HL-60/S4 (cell line): ENCODE data around the gene ERMARD.

Experiments
- in situ Hi-C: fragments of 300-500 bp; cut with MboI; formaldehyde crosslinking; loops from 2 replicates; pipeline ENCODE4 v1.14.3; 2022; ENCODE audit warnings: low sequenced_read_pairs

The ERMARD gene

GRCh38 chr6:169751242-169752073, at the start of gene ERMARD, which contains the start of gene DYNLT2:
ERMARD (plus strand) TSS chr6:169751622; CDS start chr6:169751658, 36 bp downstream.
DYNLT2 (minus strand) TSS chr6:169751572; CDS start chr6:169751458, 114 bp downstream.
- in situ Hi-C loops: no loop called here

- in situ Hi-C loops: no loop called here
These were observed 49.2 kb upstream of the ERMARD start, which contains the start of the genes C6orf120 and WDR27 for GRCh38 chr6:169701954-169702839. C6orf120 (plus strand) TSS chr6:169702126; CDS start chr6:169702460, 334 bp downstream. WDR27 (minus strand) TSS chr6:169702029; CDS start chr6:169689005, 13,024 bp downstream.

- in situ Hi-C loops: no loop called here
These were observed 48.6 kb upstream of the ERMARD start for GRCh38 chr6:169702840-169703246.

GRCh38 chr6:169707772-169708171, 43.6 kb upstream of the ERMARD start:
- in situ Hi-C loops: no loop called here

- in situ Hi-C loops: no loop called here
These were observed 42.1 kb upstream of the ERMARD start for GRCh38 chr6:169709293-169709692.

GRCh38 chr6:169710009-169710408, 41.4 kb upstream of the ERMARD start:
- in situ Hi-C loops: no loop called here

- in situ Hi-C loops: no loop called here
These were observed 37.2 kb upstream of the ERMARD start for GRCh38 chr6:169714178-169714577.

GRCh38 chr6:169714595-169714994, 36.8 kb upstream of the ERMARD start:
- in situ Hi-C loops: no loop called here

GRCh38 chr6:169719117-169719516, 32.3 kb upstream of the ERMARD start:
- in situ Hi-C loops: no loop called here

- in situ Hi-C loops: no loop called here
These were observed 31.1 kb upstream of the ERMARD start for GRCh38 chr6:169720207-169720855.

- in situ Hi-C loops: no loop called here
These were observed 28.8 kb upstream of the ERMARD start for GRCh38 chr6:169722362-169723199.

GRCh38 chr6:169723200-169723909, 28.1 kb upstream of the ERMARD start:
- in situ Hi-C loops: no loop called here

- in situ Hi-C loops: no loop called here
These were observed 27.4 kb upstream of the ERMARD start for GRCh38 chr6:169723991-169724493.

- in situ Hi-C loops: no loop called here
These were observed 26.8 kb upstream of the ERMARD start, which contains the start of gene PHF10 for GRCh38 chr6:169724494-169725124. PHF10 (minus strand) TSS chr6:169724500; CDS start chr6:169723931, 569 bp downstream.

GRCh38 chr6:169725125-169726048, 26.0 kb upstream of the ERMARD start:
- in situ Hi-C loops: no loop called here

- in situ Hi-C loops: no loop called here
These were observed 25.4 kb upstream of the ERMARD start for GRCh38 chr6:169726049-169726400.

GRCh38 chr6:169726963-169727362, 24.5 kb upstream of the ERMARD start:
- in situ Hi-C loops: no loop called here

- in situ Hi-C loops: no loop called here
These were observed 21.5 kb upstream of the ERMARD start for GRCh38 chr6:169729961-169730360.
